Measurements from ENCODE around the gene TMEM167A.

Gene TMEM167A

GRCh38 chr5:83035373-83036100 lies 41.7 kb downstream of the TMEM167A start:
- Histone ChIP-seq H3K9me2 (replicated peaks; ENCODE audit: insufficient read depth, low read length) (no peaks in the 10 kb centered on the region), H3K36me3 (replicated peaks; ENCODE audit: insufficient read depth, low read length) (no peaks in the 10 kb centered on the region)
- DNase-seq, result no peak

GRCh38 chr5:83034528-83035207 lies 42.5 kb downstream of the TMEM167A start:
- no peak overlapping the region for H3K4me2 ChIP-seq (ENCODE audit: low read depth, low read length)
- H3K36me3 ChIP-seq (replicated peaks; ENCODE audit: insufficient read depth, low read length), result no peaks in the 10 kb centered on the region
- no peaks in the 10 kb centered on the region for H4K20me1 ChIP-seq (ENCODE audit: insufficient read depth, low read length)
- no peak overlapping the region for H3K4me3 ChIP-seq (ENCODE audit: low read length)
- DNase-seq, result no peak
- H3K27ac ChIP-seq (ENCODE audit: low read length), result no peak overlapping the region
- no peak overlapping the region for H2AFZ ChIP-seq (ENCODE audit: low read length)
- H3K27me3 ChIP-seq (replicated peaks; ENCODE audit: insufficient read depth, low read length), result no peaks in the 10 kb centered on the region
- TF ChIP-seq EZH2 (optimal IDR thresholded peaks at IDR 0.05; ENCODE audit: low read depth, low read length) (no peak), EZH2phosphoT487 (IDR thresholded peaks at IDR 0.05; ENCODE audit: low read length) (no peak), CTCF (IDR thresholded peaks at IDR 0.05; ENCODE audit: low read length) (no peak)
- H3K4me1 ChIP-seq (ENCODE audit: low read length), result no peaks in the 10 kb centered on the region
- H3K79me2 ChIP-seq (ENCODE audit: low read length), result no peaks in the 10 kb centered on the region
- no peaks in the 10 kb centered on the region for H3K9me3 ChIP-seq (replicated peaks; ENCODE audit: insufficient read depth, low read length)
- H3K9ac ChIP-seq (ENCODE audit: low read length), result no peak overlapping the region
- no peaks in the 10 kb centered on the region for H3F3A ChIP-seq (ENCODE audit: insufficient read depth, low read length)
- H3K9me2 ChIP-seq (replicated peaks; ENCODE audit: insufficient read depth, low read length), result no peaks in the 10 kb centered on the region

More at GRCh38 chr5:83035373-83036100, 41.7 kb downstream of the TMEM167A start:
- H3K4me3 ChIP-seq (ENCODE audit: low read length), result no peak overlapping the region
- H3K9ac ChIP-seq (ENCODE audit: low read length), result no peak overlapping the region
- no peaks in the 10 kb centered on the region for H3K27me3 ChIP-seq (replicated peaks; ENCODE audit: insufficient read depth, low read length)
- no peak overlapping the region for H3K4me2 ChIP-seq (ENCODE audit: low read depth, low read length)
- TF ChIP-seq CTCF (IDR thresholded peaks at IDR 0.05; ENCODE audit: low read length), result no peak
- TF ChIP-seq EZH2 (optimal IDR thresholded peaks at IDR 0.05; ENCODE audit: low read depth, low read length), result no peak
- no peak for TF ChIP-seq EZH2phosphoT487 (IDR thresholded peaks at IDR 0.05; ENCODE audit: low read length)
- no peaks in the 10 kb centered on the region for H3K9me3 ChIP-seq (replicated peaks; ENCODE audit: insufficient read depth, low read length)
- no peaks in the 10 kb centered on the region for H4K20me1 ChIP-seq (ENCODE audit: insufficient read depth, low read length)
- H3F3A ChIP-seq (ENCODE audit: insufficient read depth, low read length), result no peaks in the 10 kb centered on the region
- H3K27ac ChIP-seq (ENCODE audit: low read length), result no peak overlapping the region
- no peaks in the 10 kb centered on the region for H3K79me2 ChIP-seq (ENCODE audit: low read length)
- H2AFZ ChIP-seq (ENCODE audit: low read length), result no peak overlapping the region
- no peaks in the 10 kb centered on the region for H3K4me1 ChIP-seq (ENCODE audit: low read length)

- no peak for DNase-seq
- Histone ChIP-seq H3K27ac (ENCODE audit: low read length) (no peak overlapping the region), H3K4me2 (ENCODE audit: low read depth, low read length) (no peak overlapping the region), H3K4me1 (ENCODE audit: low read length) (no peaks in the 10 kb centered on the region), H3K9ac (ENCODE audit: low read length) (no peak overlapping the region), H3K27me3 (replicated peaks; ENCODE audit: insufficient read depth, low read length) (no peaks in the 10 kb centered on the region), H4K20me1 (ENCODE audit: insufficient read depth, low read length) (no peaks in the 10 kb centered on the region), H3K9me3 (replicated peaks; ENCODE audit: insufficient read depth, low read length) (no peaks in the 10 kb centered on the region), H3K9me2 (replicated peaks; ENCODE audit: insufficient read depth, low read length) (no peaks in the 10 kb centered on the region), H3K36me3 (replicated peaks; ENCODE audit: insufficient read depth, low read length) (no peaks in the 10 kb centered on the region), H3F3A (ENCODE audit: insufficient read depth, low read length) (no peaks in the 10 kb centered on the region), H2AFZ (ENCODE audit: low read length) (no peak overlapping the region), H3K4me3 (ENCODE audit: low read length) (no peak overlapping the region), H3K79me2 (ENCODE audit: low read length) (no peaks in the 10 kb centered on the region)
- TF ChIP-seq EZH2 (optimal IDR thresholded peaks at IDR 0.05; ENCODE audit: low read depth, low read length) (no peak), EZH2phosphoT487 (IDR thresholded peaks at IDR 0.05; ENCODE audit: low read length) (no peak), CTCF (IDR thresholded peaks at IDR 0.05; ENCODE audit: low read length) (no peak)
These were observed 43.2 kb downstream of the TMEM167A start for GRCh38 chr5:83034036-83034435.

Measured in MM.1S (cell line).